Measurements from ENCODE around the gene CFAP97D1.
"Not testable (repeated sequence)": the region's sequence is repeated elsewhere in the genome, so short reads cannot be mapped to it uniquely, and the experiment has no call there.

CFAP97D1 gene

DNA sequence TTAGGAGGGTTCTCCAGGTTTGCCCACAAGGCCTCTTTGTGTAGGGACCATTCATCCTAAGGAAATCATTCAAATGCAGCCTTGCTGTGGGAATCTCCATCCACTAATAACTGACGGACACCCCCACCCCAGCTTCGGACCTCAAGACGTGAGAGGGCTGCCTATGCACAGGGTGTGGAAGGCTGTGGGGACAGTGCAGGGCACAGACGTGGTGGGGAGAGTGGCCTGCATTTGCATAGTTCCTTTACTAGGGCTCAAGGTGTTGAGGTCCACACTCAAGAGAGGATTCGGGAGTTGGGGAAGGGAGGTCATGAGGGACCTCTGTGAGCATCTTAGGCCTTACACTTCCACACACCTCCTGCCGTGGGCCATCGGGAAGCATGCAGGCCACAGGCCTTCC lies 11.3 kb upstream of the CFAP97D1 start:
- no peak for DNase-seq

DNA sequence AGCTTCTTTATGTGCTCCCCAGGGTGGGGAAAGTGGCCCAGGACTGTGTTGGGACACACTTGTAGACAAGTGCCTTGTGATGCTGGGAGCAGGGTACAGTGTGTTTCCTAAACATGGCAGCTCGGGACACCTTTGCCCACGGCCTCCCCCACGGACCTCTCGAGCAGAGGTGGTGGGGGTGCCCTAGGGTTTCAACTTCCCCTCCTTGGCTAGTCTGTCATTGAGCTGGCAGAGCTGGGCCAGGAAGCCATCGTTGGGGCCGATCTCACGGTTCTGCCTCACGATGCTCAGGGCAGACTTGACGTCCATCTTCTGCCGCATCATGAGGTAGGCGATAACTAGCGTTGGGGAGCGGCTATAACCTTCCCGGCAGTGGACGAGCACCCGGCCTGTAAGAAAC lies 10.8 kb upstream of the CFAP97D1 start:
- no peak for DNase-seq

DNA sequence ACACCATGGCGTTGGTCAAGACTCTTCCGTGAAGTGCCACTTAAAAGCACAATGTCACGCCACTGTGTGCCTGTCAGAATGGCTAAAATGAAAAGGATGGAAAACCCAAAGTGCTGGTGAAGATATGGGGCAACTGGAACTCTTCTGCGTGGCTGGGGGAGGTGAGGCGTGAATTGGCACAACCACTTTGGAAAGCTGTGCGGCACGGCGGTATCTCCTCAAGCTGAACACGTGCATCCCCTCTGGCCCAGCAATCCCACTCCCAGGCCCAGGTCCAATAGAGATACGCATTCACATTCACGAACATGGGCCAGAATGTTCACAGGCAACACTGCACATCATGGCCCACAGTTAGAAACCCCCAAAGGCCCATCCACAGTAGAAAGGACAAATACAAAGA lies 10.4 kb upstream of the CFAP97D1 start:
- no peak for DNase-seq

DNA sequence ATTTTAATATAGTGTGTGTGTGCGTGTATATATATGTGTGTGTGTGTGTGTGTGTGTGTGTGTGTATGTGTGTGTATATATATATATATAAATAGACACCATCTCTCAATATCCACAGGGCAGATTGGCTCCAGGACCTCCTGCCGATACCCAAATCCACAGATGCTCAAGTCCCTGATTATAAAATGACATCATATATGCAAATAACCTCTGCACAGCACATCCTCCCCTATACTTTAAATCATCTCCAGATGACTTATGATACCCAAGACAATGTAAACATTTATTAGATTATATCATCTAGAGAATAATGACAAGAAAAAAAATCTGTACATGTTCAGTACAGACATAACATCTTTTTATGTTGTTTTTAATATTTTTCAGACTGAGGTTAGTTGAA lies 9.3 kb upstream of the CFAP97D1 start:
- no peak for DNase-seq

DNA sequence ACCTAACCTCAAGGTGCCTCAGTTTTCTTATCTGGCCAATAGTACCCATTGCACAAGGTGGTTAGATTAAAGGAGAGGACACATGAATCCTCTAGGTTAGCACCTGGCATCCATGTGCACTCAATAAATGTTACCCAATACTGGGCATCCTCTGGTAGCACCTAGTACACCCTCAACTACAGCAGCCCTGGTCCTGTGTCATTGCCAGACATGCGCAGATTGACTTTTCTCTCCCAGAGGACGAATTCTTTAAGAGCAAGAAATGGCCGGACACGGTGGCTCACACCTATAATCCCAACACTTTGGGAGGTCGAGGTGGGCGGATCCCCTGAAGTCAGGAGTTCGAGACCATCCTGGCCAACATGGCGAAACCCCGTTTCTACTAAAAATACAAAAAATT lies 8.8 kb upstream of the CFAP97D1 start:
- DNase-seq: no peak

DNA sequence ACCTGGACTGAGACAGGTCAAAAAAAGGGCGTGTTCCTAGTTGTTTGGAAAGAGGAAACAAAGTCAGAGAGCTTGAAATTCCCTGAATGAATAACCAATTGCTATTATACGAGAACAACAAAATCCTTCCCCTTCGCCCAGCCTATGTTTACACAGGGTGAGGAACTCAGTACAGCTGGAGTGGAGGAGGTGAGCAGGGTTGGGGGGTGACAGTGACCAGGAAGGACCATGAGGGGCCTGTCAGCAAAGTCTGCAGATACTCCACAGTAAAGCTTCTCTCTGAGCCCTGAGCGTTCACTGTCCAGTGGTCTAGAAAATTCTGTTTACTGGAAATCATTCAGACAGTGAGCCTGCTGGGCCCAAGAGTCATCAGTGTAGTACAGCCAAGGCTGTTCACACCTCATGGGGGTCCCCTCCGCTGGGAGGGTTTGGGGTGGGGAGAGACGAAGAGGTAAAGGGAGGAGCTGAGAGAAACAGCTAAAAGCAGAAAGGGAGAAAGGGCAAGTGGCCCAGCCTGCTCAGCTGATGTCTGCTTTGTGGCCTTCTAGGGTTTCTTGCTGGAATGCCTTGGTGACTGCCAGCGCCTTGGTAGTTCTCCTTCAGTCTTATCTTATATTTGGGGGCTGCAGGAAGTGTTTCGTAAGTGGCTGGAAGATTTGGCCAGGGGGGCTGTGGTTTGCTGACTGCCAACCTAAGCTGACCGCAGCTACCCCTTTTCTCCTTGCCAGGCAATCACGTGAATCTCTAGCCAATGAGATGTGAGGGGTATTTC lies 7.2 kb upstream of the CFAP97D1 start:
- DNase-seq: no peak

DNA sequence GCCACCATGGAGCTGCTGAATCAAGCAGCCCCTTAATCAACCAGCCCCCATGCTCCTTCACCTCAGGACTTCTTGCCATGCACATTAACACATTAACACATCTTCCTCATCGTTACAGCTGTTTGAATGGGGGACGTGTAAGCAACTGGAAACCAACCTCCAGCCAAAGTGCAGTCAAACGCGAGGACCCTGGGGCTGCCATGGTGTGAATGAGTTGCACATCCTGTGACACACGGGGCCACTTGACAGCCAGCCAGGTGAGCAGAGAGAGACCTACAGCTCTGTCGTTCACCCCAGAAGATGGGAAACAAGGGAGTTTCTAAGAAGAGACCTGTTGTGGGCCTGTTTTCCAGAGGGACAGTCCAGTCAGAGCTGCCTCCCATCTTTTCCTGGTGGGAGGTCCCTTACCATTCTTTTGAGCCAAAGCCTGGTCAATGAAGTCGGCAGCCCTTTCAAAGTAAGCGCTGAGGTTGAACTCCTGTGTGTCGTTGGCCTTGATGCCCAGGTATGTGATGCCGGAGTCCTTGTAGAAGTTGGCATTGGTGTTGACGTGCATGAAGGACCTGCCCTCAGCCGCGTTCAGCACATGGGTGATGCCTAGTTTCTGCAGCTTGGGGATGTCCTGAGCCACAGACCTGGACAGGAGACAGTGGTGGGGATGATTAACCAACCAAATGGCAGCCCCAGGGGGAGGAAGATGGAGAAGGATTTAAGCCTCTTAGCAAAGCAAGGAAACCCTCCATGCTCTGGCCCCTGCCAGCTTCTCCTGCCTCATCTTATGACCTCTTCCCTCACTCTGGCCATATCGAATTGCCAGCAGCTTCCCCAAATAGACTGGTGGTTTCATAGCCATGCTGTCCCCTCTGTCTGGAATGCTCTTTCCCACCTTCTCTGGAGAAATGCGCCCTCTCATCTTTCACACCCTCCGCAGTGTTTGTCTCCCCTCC lies 5.7 kb upstream of the CFAP97D1 start:
- no peak for DNase-seq

DNA sequence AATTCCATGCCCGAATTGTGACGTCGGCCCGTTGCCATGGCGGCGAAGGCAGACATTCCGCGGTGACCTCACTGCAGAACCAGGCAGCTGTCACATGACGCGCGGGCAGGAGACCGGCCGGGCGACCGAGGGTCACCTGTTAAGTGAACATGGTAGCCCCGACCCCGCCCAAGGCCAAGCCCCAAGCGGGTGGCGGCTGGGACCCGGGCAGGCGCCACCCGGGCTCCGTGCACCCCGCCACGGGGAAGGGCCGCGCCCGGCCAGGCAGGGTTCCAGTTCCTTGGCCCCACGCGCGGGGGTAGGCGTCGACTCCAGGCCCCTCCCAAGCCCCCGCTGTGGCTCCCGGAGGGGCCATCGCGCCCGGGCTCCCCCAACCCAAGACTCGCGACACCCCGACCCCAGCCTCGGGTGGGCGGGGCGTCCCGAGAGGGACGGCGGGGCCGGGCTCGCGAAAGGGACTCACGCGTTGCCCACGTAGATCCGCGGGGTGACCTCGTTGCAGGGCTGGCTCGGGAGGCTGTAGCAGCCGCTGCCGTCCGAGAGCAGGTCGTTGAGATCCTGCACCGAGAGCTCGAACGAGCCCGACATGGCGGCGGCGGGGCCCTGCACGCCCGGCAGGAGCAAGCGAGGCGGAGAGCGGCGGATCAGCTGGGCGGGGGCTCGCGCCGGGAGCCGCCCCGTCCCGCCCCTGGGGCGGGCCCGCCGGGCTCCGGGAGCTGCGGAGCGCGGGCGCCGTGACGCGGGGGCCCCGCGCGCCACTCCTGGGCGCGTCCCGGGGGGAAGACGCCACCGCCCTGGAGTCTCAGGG lies 1.7 kb upstream of the CFAP97D1 start, which contains the start of gene DUSP3:
Gene DUSP3 (minus strand): TSS at position 641 of the 808 bp plus-strand sequence. CDS start 53 bp downstream, at position 588.
- DNase-seq: peak; percentile 51 to 63

DNA sequence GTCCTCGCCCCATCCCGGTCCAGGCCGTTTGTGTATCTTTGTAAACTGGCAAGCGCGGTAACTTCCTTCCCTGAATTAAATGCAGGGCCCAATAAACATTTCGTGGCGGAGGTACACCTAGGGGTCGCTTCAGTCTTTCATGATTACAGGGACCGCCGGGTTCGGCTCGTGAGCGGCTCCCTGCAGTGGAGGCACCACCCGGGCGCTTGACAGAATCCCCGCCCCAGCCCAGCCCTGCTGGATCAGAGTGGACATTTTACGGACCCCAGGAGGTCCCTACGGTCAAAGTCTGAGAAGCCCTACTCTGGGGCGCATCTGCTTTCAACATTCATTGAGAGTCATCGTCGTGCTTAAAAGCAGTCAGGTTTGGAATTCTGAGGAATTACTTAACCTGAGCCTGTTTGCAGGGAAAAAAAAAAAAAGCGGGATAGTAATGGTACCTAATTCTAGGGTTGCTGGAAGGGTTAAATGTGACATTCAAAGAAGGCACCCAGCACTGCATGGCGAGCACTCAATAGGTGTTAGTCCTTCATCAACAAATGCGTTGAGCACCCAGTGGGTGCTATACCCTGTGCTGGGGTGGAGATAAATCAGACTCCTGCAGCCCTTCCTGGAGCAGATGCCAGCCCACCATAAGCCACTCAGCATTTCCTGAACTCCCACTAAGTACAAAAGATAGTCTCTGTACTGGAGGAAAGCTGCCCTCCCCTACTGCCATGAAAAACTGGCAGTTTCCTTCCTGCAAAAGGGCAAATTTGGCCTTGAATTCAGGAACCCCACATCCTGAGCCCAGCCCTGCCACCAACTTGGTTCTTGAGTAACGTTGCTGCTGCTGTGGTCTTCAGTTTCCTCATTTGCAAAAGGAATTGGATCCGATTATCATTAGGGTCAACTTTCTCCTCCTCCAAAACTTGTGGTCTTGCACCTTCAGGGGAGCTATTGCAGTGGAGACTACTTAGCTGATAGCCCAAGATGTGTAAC lies 800 bp upstream of the CFAP97D1 start:
- DNase-seq: no peak

DNA sequence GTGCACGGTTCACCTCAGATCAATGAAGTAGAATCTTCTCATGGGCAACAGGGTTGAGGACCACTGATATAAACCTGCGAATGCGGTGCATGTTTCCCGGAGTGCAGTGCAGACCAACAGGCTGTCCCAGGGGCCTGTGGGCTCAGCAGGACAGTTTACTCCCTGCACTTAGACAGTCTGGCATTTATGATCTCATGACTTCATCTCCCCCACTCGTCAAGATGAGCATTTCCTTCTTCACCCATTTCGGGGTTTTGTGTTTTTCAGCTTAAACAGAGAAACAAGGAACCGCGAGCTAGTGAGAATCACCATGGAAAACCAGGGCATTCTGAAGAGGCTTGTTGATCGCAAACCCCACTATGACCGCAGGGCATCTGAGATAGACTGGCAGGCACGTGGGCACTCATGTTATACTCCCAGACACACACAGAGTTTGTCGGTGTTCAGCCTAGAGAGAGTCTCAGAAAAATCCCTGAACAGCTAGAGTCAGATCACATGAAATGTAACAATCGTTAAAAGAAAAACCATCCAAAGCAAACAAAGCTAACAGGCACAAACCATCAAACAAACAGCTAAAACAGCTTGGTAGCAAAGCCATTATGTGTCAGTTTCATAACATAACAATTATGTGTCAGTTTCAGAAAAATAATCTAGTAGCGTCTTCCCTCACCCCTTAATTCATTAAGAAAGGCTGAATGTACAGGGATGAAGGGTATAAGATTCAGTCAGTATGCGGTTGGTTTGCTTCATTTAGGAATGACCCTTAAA lies 2.9 kb downstream of the CFAP97D1 start:
- no peak for DNase-seq

DNA sequence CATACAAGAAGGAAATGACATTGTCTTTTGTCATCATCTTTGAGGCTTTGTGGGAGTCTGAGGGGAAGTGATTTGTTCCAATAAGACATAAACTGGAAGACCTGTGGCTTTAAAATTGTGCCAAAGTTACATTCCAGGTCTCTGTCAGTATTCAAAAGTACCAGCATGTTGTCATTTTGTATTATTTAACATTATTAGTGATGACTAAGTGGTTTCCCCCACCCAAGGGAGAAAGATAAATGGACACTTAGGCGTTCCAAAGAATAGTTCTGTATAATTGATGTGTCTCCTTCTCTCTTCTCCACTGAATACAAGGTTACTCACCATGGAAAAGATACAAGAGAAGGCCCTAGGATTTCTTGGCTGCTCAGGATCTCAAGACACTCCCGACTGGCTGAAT lies 3.8 kb downstream of the CFAP97D1 start:
- DNase-seq: no peak

DNA sequence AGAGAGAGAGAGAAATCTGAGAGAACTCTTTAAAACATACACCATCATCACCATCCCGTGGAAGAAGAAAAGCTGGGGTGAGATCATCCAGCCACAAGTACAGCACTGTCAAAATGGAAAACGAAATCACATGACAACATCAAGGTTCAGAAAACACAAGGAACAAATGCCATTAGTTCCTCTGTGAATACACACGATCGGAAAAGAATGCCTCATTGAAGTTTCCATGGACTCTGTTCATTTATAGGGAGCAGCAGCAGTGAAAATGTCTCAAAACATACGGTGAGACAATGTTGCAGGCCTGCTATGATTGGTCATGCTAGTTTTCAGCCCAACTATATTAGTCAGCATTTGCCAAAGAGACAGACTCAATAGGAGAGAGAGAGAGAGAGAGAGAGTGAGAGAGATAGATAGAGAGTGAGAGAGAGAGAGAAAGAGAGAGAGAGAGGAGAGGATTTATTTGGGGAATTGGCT lies 4.4 kb downstream of the CFAP97D1 start:
- DNase-seq: no peak

DNA sequence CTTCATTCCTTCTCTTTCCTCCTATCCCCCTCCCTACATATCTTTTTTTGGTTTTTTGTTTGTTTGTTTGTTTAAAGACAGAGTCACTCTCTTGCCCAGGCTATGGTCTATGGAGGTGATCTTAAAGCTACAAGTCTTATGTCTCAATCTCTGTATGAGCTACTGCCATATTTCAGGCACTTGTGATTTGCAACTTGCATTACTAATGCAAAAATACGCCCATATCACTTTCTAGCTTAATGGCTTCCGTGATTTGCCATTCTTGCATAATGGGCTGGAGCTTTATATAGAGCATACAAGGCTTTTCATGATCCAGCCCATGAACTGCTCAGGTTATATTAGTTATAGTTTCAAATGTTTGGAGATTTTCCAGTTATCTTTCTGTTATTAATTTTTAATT lies 7.5 kb downstream of the CFAP97D1 start:
- DNase-seq: no peak

DNA sequence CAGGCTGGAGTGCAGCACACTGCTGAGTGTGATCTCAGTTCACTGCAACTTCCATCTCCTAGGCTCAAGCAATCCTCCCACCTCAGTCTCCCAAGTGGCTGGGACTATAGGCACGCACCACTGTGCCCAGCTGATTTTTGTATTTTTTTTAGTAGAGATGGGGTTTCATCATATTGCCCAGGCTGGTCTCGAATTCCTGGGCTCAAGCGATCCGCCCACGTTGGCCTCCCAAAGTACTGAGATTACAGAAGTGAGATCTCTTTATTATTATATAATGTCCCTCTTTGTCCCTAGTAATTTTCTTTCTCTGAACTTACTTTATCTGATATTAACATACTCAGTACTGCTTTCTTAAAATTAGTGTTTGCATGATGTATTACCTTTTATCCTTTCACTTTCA lies 8.3 kb downstream of the CFAP97D1 start:
- DNase-seq: no peak

DNA sequence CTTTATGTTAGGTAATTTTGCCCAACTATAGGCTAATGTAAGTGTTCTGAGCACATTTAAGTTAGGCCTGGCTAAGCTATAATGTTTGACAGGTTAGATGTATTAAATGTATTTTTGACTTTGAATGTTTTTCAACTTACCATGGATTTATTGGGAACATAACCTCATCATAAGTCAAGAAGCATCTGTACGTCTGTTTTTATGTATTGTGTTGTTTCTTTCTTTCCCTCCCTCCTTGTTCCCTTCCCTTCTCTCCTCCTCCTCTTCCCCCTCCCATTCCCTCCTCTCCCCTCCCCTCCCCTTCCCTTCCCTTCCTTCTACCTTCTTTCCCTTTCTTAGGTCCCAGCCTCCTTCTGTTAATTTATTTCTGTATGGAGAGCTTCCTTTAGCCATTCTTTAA lies 9.2 kb downstream of the CFAP97D1 start:
- no peak for DNase-seq

DNA sequence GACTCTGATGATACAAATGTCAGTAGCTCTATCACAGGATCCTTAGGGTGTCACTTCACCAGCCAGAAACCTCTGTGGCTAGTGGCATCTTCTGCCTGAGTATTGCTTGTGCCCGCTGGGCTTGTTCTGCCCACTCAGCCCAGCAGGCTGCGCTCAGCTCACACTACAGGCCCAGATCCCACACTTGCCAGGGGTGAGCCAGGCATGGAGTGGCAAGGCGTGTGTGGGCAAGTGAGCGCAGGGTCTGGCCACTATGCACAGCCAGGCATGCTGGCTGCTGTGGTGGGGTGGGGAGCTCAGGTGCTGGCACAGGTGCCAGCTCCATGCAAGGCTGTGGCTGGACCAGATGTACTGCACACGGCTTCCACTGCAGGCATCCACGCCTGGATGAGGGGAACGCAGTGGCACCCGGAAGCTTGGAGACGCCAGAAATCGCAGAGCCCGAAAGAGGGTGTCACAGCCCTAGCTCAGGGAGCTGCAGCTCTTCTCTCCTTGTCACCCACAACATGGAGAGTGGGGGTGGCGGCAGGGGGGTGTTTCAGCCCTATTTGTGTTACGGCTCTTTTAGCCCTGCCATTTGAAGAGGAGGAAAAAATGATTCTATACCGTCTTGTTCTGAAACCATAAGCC lies 10.2 kb downstream of the CFAP97D1 start:
- no peak for DNase-seq

DNA sequence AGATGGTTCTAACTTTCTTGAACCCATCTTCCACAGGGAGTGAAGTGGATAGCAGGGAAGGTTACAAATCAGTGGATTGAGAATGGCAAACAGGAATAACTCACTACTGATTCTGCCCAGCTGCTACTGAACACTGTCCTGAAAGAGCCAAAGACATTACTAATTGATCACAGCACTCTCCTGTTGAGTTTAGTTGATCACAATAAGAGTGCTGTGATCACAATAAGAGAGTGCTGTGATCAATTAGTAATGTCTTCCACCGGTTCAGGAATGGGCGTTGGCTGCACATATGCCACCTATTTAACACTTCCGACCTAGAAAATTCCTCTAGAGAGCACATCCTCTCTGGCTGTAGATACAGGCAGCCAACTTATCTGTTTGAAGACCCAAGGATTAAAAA lies 11.4 kb downstream of the CFAP97D1 start:
- DNase-seq: no peak

DNA sequence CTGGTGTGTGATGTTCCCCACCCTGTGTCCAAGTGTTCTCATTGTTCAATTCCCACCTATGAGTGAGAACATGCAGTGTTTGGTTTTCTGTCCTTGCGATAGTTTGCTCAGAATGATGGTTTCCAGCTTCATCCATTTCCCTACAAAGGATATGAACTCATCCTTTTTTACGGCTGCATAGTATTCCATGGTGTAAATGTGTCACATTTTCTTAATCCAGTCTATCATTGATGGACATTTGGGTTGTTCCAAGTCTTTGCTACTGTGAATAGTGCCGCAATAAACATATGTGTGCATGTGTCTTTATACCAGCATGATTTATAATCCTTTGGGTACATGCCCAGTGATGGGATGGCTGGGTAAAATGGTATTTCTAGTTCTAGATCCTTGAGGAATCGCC lies 12.4 kb downstream of the CFAP97D1 start:
- DNase-seq: not testable (repeated sequence)

DNA sequence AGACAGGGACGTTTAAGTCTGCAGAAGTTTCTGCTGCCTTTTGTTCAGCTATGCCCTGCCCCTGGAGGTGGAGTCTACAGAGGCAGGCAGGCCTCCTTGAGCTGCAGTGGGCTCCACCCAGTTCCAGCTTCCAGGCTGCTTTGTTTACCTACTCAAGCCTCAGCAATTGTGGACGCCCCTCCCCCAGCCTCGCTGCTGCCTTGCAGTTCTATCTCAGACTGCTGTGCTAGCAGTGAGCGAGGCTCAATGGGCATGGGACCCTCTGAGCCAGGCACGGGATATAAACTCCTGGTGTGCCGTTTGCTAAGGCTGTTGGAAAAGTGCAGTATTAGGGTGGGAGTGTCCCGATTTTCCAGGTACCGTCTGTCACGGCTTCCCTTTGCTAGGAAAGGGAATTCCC lies 17.8 kb downstream of the CFAP97D1 start:
- DNase-seq: not testable (repeated sequence)

DNA sequence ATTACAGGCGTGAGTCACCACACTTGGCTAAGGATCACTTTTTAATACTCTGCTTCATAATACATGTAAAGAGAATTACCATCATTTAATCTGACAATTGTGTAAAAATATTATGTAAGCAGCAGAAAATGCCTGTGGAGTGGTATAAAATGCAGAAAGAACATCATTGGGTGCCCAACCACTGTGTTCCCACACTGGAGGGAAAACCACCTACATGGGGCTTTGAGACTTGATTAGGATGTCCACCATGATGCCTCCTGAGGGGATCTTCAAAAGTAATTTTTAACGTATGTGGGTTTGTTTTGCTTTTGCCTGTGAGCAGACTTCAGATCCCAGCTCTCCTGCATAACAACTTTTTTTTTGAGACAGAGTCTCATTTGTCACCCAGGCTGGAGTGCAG lies 18.8 kb downstream of the CFAP97D1 start:
- DNase-seq: no peak
